Gastrocnemius medialis (tissue), 4 donors: ENCODE data around the gene TMEM165. TPM values are rescaled to one million over a fixed set of nuclear protein-coding genes. Genes with fewer than 3 reads are reported as not detected.
A peak's percentile ranks its signal among the peaks of the same experiment; 100 is the strongest.

Experiments
- ATAC-seq, 2 donors: fragments of 150-250 bp; one replicate each; pipeline ENCODE4 v1.9.1; 2016
- DNase-seq, 2 donors: peaks; one replicate each; pipeline ENCODE4 v3.0.0-alpha.2; 2019
- H3K27ac ChIP-seq, 4 donors: fragments of 200-600 bp; sonication (generic); 1 replicate in 1 of 4; 2 replicates in 3 of 4; pipeline ENCODE4 v1.5.1; 2016 to 2018; ENCODE audit warnings: mild to moderate bottlenecking in 2 of 4, moderate library complexity in 1 of 4
- H3K27me3 ChIP-seq, 3 donors: fragments of 200-600 bp; sonication (generic) in 2 of 3; 1 replicate in 1 of 3; 2 replicates in 2 of 3; pipeline versions ENCODE4 v1.5.1 to v1.6.0; 2016 to 2019; ENCODE audit warnings: mild to moderate bottlenecking in 1 of 3, moderate library complexity in 1 of 3
- H3K36me3 ChIP-seq, 2 donors: fragments of 200-600 bp; sonication (generic) in 1 of 2; one replicate each; pipeline ENCODE4 v1.5.1; 2017 to 2018
- H3K4me1 ChIP-seq, 2 donors: fragments of 200-600 bp; sonication (generic) in 1 of 2; one replicate each; pipeline ENCODE4 v1.5.1; 2016 to 2017; ENCODE audit warnings: mild to moderate bottlenecking in 2 of 2
- H3K4me3 ChIP-seq, 4 donors: fragments of 200-600 bp; sonication (generic) in 3 of 4; 1 replicate in 1 of 4; 2 replicates in 3 of 4; pipeline ENCODE4 v1.5.1; 2016 to 2019; ENCODE audit warnings: mild to moderate bottlenecking in 2 of 4
- H3K9me3 ChIP-seq, 3 donors: fragments of 200-600 bp; sonication (generic) in 2 of 3; 1 replicate in 1 of 3; 2 replicates in 2 of 3; pipeline ENCODE4 v1.5.1; 2016 to 2019
- POLR2A ChIP-seq, 2 donors: fragments of 450-650 bp; IDR thresholded peaks; one replicate each; pipeline ENCODE4 v1.6.1; 2017; ENCODE audit warnings: antibody characterized with exemption in 2 of 2, mild to moderate bottlenecking in 2 of 2, moderate library complexity in 2 of 2
- in situ Hi-C, 4 donors: fragments of 200-750 bp; cut with MboI; loops; one replicate each; pipeline versions ENCODE4 v1.15.0 to v1.8.0; 2017; ENCODE audit warnings: low sequenced_read_pairs in 4 of 4
- intact Hi-C: fragments of 100-400 bp; cut with DNase I; formaldehyde crosslinking; loops from one replicate; pipeline ENCODE4 v1.15.1; 2023; ENCODE audit warnings: low total_unique reads
- total RNA-seq, 4 donors: library from RNA; depleted of rRNA; stranded (reverse); fragments of >200 nt; gene quantifications; one replicate each; pipeline versions ENCODE4 v1.1.0 to v1.2.3, GENCODE V29; 2016
- TF ChIP-seq, protein P1 (sequence below), 5 experiments: fragments of 450-650 bp in 3 of 5; fragments of 200-600 bp in 2 of 5; sonication (generic) in 2 of 5; IDR thresholded peaks in 4 of 5; conservative IDR thresholded peaks in 1 of 5; 1 replicate in 4 of 5; 2 replicates in 1 of 5; pipeline ENCODE4 v1.5.1; 2016 to 2019; ENCODE audit warnings: antibody characterized with exemption in 5 of 5, mild to moderate bottlenecking in 3 of 5, moderate library complexity in 3 of 5

Gene TMEM165
- total RNA-seq, 4 donors from 2014 or later: 23.5 to 80.3 (median 48.9) TPM

DNA sequence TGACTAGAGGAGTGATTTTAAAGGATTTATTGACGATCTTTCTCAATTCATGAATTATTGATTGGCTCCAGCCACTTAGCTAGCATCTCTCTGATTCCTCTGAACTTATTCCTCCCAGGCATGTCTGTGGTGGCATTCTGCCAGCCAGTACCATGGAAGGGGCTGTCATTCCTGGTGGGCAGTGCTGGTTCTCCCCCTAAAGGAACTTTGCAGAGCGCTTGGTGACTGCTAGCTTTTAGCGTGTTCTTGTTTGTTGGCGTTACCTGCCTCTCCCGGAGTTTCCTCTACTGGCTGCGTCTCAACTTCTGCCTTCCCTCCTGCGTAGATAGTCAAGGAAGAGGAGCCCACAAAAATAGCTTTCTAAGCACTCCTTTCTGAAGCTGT is 30.4 kb upstream of the TMEM165 start:
- in situ Hi-C loops: loop anchor here in 1 of 4 donors (25.0 kb wide), 1 partner anchor 497 kb away; the partner anchor contains the start of gene EXOC1

DNA sequence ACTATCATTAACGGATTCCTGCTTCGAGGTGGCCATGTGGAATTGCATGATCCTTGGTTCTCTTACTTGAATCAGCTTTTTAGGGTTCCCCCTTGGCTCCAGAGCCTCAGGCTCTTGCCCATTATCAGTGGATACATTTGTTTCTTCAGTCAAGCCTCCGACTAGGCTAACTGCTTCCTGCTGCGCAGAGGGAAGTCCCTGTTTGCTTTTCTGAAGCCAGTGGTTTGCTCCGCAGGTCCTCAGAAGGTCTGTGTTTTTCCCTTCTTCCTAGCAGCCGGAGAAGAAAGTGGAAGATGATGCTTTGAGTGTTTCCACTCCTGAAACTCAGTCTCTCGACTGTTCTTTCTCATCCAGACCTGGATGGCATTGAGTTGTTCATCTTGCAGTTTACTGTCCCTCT is 29.1 kb upstream of the TMEM165 start:
- Histone ChIP-seq H3K9me3 (no peaks in the 10 kb centered on the region), H3K27ac (no peak overlapping the region), H3K36me3 (no peaks in the 10 kb centered on the region), H3K4me3 (no peak overlapping the region), H3K4me1 (no peaks in the 10 kb centered on the region), H3K27me3 (no peaks in the 10 kb centered on the region)
- in situ Hi-C loops (loop anchor here in 1 of 4 donors (25.0 kb wide), 1 partner anchor 496 kb away; the partner anchor contains the start of gene EXOC1), intact Hi-C loops (no loop called here)
- DNase-seq (no peak), ATAC-seq (no peak)
- TF ChIP-seq, protein P1, sequence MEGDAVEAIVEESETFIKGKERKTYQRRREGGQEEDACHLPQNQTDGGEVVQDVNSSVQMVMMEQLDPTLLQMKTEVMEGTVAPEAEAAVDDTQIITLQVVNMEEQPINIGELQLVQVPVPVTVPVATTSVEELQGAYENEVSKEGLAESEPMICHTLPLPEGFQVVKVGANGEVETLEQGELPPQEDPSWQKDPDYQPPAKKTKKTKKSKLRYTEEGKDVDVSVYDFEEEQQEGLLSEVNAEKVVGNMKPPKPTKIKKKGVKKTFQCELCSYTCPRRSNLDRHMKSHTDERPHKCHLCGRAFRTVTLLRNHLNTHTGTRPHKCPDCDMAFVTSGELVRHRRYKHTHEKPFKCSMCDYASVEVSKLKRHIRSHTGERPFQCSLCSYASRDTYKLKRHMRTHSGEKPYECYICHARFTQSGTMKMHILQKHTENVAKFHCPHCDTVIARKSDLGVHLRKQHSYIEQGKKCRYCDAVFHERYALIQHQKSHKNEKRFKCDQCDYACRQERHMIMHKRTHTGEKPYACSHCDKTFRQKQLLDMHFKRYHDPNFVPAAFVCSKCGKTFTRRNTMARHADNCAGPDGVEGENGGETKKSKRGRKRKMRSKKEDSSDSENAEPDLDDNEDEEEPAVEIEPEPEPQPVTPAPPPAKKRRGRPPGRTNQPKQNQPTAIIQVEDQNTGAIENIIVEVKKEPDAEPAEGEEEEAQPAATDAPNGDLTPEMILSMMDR (IDR thresholded peaks at IDR 0.05 in 4 of 5, conservative IDR thresholded peaks at IDR 0.05 in 1 of 5): no peak
- no peak for TF ChIP-seq POLR2A (IDR thresholded peaks at IDR 0.05)

More for the DNA sequence above, 30.4 kb upstream of the TMEM165 start:
- no peaks in the 10 kb centered on the region for H3K36me3 ChIP-seq
- DNase-seq (no peak), ATAC-seq (no peak)
- no peak overlapping the region for H3K4me3 ChIP-seq
- no peaks in the 10 kb centered on the region for H3K27me3 ChIP-seq
- H3K9me3 ChIP-seq: no peaks in the 10 kb centered on the region
- peak overlapping the region in 3 of 4 donors; percentile 43 to 54 (median 49) for H3K27ac ChIP-seq
- no peaks in the 10 kb centered on the region for H3K4me1 ChIP-seq
- TF ChIP-seq POLR2A (IDR thresholded peaks at IDR 0.05): no peak
- TF ChIP-seq, protein P1 (IDR thresholded peaks at IDR 0.05 in 4 of 5, conservative IDR thresholded peaks at IDR 0.05 in 1 of 5): no peak
- intact Hi-C loops: no loop called here

DNA sequence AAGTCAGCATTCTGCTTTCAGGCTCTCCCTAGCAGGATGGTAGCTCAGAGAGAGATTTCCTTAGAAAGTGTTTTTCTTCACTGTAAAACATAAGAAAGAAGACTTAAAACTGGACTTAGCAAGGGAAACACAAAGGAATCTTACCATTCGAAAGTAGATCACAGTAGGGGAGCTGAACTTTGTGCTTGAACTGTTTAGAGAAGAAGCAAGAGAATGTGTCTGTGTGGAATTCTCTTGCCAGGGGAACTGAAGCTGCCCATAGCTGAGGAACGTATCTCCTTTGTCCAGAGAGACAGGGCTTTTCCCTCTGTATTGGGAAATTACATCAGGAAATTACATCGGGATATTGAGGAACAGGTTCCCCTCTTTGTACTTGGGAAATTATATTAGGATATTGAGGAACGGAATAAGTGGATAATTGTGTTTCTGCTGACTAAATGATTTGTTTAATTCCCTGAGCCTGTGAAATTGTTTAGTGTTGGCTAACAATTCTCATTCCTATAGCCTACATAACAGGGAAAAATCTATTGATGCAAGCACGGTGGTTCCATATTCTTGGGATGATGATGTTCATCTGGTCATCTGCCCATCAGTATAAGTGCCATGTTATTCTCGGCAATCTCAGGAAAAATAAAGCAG is 28.6 kb upstream of the TMEM165 start:
- in situ Hi-C loops (loop anchor here in 1 of 4 donors (25.0 kb wide), 1 partner anchor 495 kb away; the partner anchor contains the start of gene EXOC1), intact Hi-C loops (no loop called here)
- no peak overlapping the region for H3K4me3 ChIP-seq
- no peaks in the 10 kb centered on the region for H3K4me1 ChIP-seq
- ATAC-seq: no peak
- no peak overlapping the region for H3K27ac ChIP-seq
- H3K36me3 ChIP-seq: no peaks in the 10 kb centered on the region
- no peak for DNase-seq
- no peaks in the 10 kb centered on the region for H3K9me3 ChIP-seq
- H3K27me3 ChIP-seq: no peaks in the 10 kb centered on the region
- TF ChIP-seq, protein P1 (IDR thresholded peaks at IDR 0.05 in 4 of 5, conservative IDR thresholded peaks at IDR 0.05 in 1 of 5): no peak
- no peak for TF ChIP-seq POLR2A (IDR thresholded peaks at IDR 0.05)

DNA sequence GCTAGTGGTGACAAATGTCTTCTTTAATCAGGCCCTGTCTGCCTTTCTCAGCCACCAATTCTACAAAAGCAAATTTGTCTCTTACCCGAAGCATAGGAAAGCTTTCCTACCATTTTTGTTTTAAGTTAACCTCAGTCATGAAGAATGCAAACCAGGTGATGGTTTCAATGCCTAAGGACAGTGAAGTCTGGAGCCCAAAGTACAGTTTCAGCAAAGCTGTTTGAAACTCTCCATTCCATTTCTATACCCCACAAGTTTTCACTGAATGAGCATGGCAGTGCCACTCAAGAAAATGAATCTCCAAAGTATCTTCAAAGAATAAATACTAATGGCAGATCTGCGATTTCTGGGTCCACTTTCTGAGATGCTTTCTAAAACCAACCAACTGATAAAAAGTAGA is 25.8 kb upstream of the TMEM165 start:
- TF ChIP-seq POLR2A (IDR thresholded peaks at IDR 0.05): no peak
- TF ChIP-seq, protein P1 (IDR thresholded peaks at IDR 0.05 in 4 of 5, conservative IDR thresholded peaks at IDR 0.05 in 1 of 5): no peak
- Histone ChIP-seq H3K27ac (no peak overlapping the region), H3K9me3 (no peaks in the 10 kb centered on the region), H3K4me1 (no peaks in the 10 kb centered on the region), H3K36me3 (no peaks in the 10 kb centered on the region), H3K4me3 (no peak overlapping the region), H3K27me3 (no peaks in the 10 kb centered on the region)
- in situ Hi-C loops: loop anchor here in 1 of 4 donors (25.0 kb wide), 1 partner anchor 492 kb away; the partner anchor contains the start of gene EXOC1
- ATAC-seq: no peak
- intact Hi-C loops: no loop called here
- no peak for DNase-seq
